DND-41 (cell line): ENCODE data around the gene PLEKHM3.

Experiments
- ATAC-seq: fragments of 200-7000 bp; cut with Tn5 transposase; 3 replicates; pipeline ENCODE4 v1.9.1; 2021; ENCODE audit warnings: low read depth; ENCODE audit not compliant: insufficient read depth
- DNase-seq: peaks from one replicate; pipeline ENCODE4 v3.0.0-alpha.2; 2020
- H2AFZ ChIP-seq: 2 replicates; pipeline ENCODE4 v1.6.0; 2012; ENCODE audit warnings: low read depth, low read length
- H3K27ac ChIP-seq: 2 replicates; pipeline ENCODE4 v1.5.1; 2012; ENCODE audit warnings: low read length, inconsistent platforms
- H3K27me3 ChIP-seq: fragments of 200-600 bp; sonication (generic); 2 replicates; pipeline ENCODE4 v1.6.0; 2012; ENCODE audit warnings: low read length, mild to moderate bottlenecking, inconsistent platforms; ENCODE audit not compliant: insufficient read depth, poor library complexity
- H3K36me3 ChIP-seq: 2 replicates; pipeline ENCODE4 v1.5.1; 2012; ENCODE audit warnings: low read length, inconsistent platforms; ENCODE audit not compliant: insufficient read depth
- H3K4me1 ChIP-seq: 2 replicates; pipeline ENCODE4 v1.5.1; 2012; ENCODE audit warnings: mild to moderate bottlenecking, low read length; ENCODE audit not compliant: insufficient read depth
- H3K4me2 ChIP-seq: 2 replicates; pipeline ENCODE4 v1.6.0; 2012; ENCODE audit warnings: mild to moderate bottlenecking, moderate library complexity, low read length, inconsistent platforms; ENCODE audit not compliant: insufficient read depth
- H3K4me3 ChIP-seq, 2 experiments: fragments of 200-600 bp in 1 of 2; shearing (Covaris generic) in 1 of 2; 2 replicates each; pipeline ENCODE4 v1.5.1; 2012 to 2016; ENCODE audit warnings: inconsistent platforms in 2 of 2, low read length in 2 of 2, mild to moderate bottlenecking in 2 of 2, low read depth in 1 of 2, moderate library complexity in 1 of 2
- H3K79me2 ChIP-seq: 2 replicates; pipeline ENCODE4 v1.6.0; 2012; ENCODE audit warnings: low read length, inconsistent platforms; ENCODE audit not compliant: insufficient read depth
- H3K9ac ChIP-seq: 2 replicates; pipeline ENCODE4 v1.6.0; 2012; ENCODE audit warnings: low read depth, mild to moderate bottlenecking, inconsistent platforms, low read length, moderate library complexity
- H3K9me3 ChIP-seq: 2 replicates; pipeline ENCODE4 v1.5.1; 2012; ENCODE audit warnings: low read length, moderate library complexity, mild to moderate bottlenecking, inconsistent platforms; ENCODE audit not compliant: insufficient read depth, severe bottlenecking
- H4K20me1 ChIP-seq: 2 replicates; pipeline ENCODE4 v1.6.0; 2012; ENCODE audit warnings: low read length; ENCODE audit not compliant: insufficient read depth
- EZH2 ChIP-seq: IDR thresholded peaks from 3 replicates; pipeline ENCODE4 v1.6.1; 2012; ENCODE audit warnings: borderline replicate concordance, low read depth, mild to moderate bottlenecking, moderate library complexity, low read length, inconsistent platforms; ENCODE audit not compliant: severe bottlenecking
- TF ChIP-seq, protein P1 (sequence below): IDR thresholded peaks from 2 replicates; pipeline ENCODE4 v1.5.1; 2012; ENCODE audit warnings: borderline replicate concordance, low read length, moderate library complexity, mild to moderate bottlenecking; ENCODE audit not compliant: poor library complexity, severe bottlenecking; ENCODE audit errors: extremely low read depth

PLEKHM3 gene

DNA sequence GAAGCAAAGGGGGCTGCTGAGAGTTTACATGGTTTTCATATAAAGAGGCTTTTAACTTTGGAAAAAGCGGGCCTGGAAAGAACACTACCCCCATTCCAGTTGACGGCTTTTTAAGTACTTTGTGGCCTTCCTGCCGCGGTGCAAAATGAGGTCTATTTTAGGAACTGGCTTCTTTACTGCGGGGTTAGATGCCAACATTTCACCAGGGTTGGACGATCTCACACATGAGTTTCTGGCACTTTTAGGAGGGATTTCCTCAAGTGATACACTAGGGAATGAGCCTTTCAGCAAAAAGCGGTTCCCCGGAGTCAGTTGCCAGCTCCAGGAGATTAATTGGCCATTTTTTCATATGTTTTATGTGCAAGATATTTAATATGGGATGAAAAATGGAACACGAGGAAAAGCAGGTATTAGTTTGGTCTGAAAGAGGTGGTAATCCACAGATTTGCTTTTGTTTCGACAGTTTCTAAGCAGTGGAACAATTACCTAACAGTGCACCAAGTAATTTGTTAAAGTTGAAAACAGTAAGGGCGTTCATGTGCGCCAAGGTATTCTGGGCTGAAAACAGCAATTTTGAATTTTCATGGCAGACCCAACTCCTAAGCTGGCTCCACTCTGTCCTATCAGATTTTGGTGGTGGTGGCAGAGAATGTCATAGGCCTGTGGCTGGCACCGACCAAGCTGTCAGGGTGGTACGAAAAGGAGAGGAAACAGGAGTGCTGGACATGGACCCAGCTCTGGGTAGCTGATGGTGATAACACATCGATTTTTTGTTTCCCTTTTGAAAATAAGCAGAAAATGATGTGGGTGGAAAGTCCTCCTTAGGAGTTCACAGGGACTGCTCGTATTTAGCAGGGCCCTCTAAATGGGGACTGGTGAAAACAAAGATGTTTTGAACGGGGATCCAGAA, 200.0 kb downstream of the PLEKHM3 start:
- H4K20me1 ChIP-seq, result no peaks in the 10 kb centered on the region
- no peaks in the 10 kb centered on the region for H3K79me2 ChIP-seq
- no peak overlapping the region for H3K9ac ChIP-seq
- no peak overlapping the region for H3K27ac ChIP-seq
- no peak for TF ChIP-seq EZH2
- TF ChIP-seq, protein P1, sequence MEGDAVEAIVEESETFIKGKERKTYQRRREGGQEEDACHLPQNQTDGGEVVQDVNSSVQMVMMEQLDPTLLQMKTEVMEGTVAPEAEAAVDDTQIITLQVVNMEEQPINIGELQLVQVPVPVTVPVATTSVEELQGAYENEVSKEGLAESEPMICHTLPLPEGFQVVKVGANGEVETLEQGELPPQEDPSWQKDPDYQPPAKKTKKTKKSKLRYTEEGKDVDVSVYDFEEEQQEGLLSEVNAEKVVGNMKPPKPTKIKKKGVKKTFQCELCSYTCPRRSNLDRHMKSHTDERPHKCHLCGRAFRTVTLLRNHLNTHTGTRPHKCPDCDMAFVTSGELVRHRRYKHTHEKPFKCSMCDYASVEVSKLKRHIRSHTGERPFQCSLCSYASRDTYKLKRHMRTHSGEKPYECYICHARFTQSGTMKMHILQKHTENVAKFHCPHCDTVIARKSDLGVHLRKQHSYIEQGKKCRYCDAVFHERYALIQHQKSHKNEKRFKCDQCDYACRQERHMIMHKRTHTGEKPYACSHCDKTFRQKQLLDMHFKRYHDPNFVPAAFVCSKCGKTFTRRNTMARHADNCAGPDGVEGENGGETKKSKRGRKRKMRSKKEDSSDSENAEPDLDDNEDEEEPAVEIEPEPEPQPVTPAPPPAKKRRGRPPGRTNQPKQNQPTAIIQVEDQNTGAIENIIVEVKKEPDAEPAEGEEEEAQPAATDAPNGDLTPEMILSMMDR, result no peak
- no peaks in the 10 kb centered on the region for H3K27me3 ChIP-seq
- H3K4me1 ChIP-seq, result no peaks in the 10 kb centered on the region
- no peaks in the 10 kb centered on the region for H3K9me3 ChIP-seq
- ATAC-seq (no peak), DNase-seq (no peak)
- no peak overlapping the region for H2AFZ ChIP-seq
- no peak overlapping the region for H3K4me3 ChIP-seq
- H3K4me2 ChIP-seq, result no peak overlapping the region
- peaks cover 14% of the 10 kb centered on the region for H3K36me3 ChIP-seq

GRCh38 chr2:207823865-207824264, 201.5 kb downstream of the PLEKHM3 start:
- Histone ChIP-seq H4K20me1 (no peaks in the 10 kb centered on the region), H3K4me3 (no peak overlapping the region), H3K27me3 (no peaks in the 10 kb centered on the region), H2AFZ (no peak overlapping the region), H3K9ac (no peak overlapping the region), H3K36me3 (peaks cover 14% of the 10 kb centered on the region), H3K4me1 (no peaks in the 10 kb centered on the region), H3K4me2 (no peak overlapping the region), H3K9me3 (no peaks in the 10 kb centered on the region), H3K27ac (no peak overlapping the region), H3K79me2 (no peaks in the 10 kb centered on the region)
- no peak for DNase-seq
- TF ChIP-seq EZH2, result no peak
- TF ChIP-seq, protein P1, result no peak
- no peak for ATAC-seq

GRCh38 chr2:207819839-207820784, 205.2 kb downstream of the PLEKHM3 start:
- 0 out of 2 replicates have a peak, but pooled peaks cover 4% of the 10 kb centered on the region for H3K36me3 ChIP-seq
- no peaks in the 10 kb centered on the region for H3K27me3 ChIP-seq
- no peaks in the 10 kb centered on the region for H3K4me1 ChIP-seq
- H4K20me1 ChIP-seq, result no peaks in the 10 kb centered on the region
- H3K79me2 ChIP-seq, result no peaks in the 10 kb centered on the region
- H2AFZ ChIP-seq, result no peak overlapping the region
- no peak overlapping the region for H3K9ac ChIP-seq
- no peak for DNase-seq
- no peak overlapping the region for H3K4me3 ChIP-seq
- TF ChIP-seq EZH2, result no peak
- TF ChIP-seq, protein P1, result no peak
- no peak overlapping the region for H3K4me2 ChIP-seq
- no peak for ATAC-seq
- no peak overlapping the region for H3K27ac ChIP-seq
- H3K9me3 ChIP-seq, result no peaks in the 10 kb centered on the region
